Upper lobe of left lung (tissue), 6 donors: Measurements from ENCODE around the gene DMP1. TPM values are rescaled to one million over a fixed set of nuclear protein-coding genes. Genes with fewer than 3 reads are reported as not detected.

ENCODE experiments used
- ATAC-seq, 2 donors: fragments of 200-7000 bp; cut with Tn5 transposase; one replicate each; pipeline ENCODE4 v1.9.1; 2022; ENCODE audit warnings: mild to moderate bottlenecking in 2 of 2, moderate library complexity in 2 of 2; ENCODE audit not compliant: low FRiP score in 2 of 2
- DNase-seq, 2 donors: peaks; one replicate each; pipeline ENCODE4 v3.0.0-alpha.2; 2019 to 2020
- H3K27ac ChIP-seq, 4 donors: fragments of 200-600 bp; sonication (generic); one replicate each; pipeline ENCODE4 v1.5.1; 2016 to 2019
- H3K27me3 ChIP-seq, 4 donors: fragments of 200-600 bp; sonication (generic); one replicate each; pipeline ENCODE4 v1.5.1; 2017 to 2019
- H3K36me3 ChIP-seq, 4 donors: fragments of 200-600 bp; sonication (generic); one replicate each; pipeline ENCODE4 v1.5.1; 2016 to 2019
- H3K4me1 ChIP-seq, 4 donors: fragments of 200-600 bp; sonication (generic); one replicate each; pipeline ENCODE4 v1.5.1; 2018 to 2019
- H3K4me3 ChIP-seq, 4 donors: fragments of 200-600 bp; sonication (generic); one replicate each; pipeline ENCODE4 v1.5.1; 2017 to 2019; ENCODE audit warnings: mild to moderate bottlenecking in 2 of 4, moderate library complexity in 1 of 4
- H3K9me3 ChIP-seq, 4 donors: fragments of 200-600 bp; sonication (generic); one replicate each; pipeline ENCODE4 v1.5.1; 2018 to 2019
- CTCF ChIP-seq, 6 experiments: fragments of 450-650 bp in 4 of 6; fragments of 200-600 bp in 2 of 6; sonication (generic) in 2 of 6; IDR thresholded peaks; one replicate each; pipeline ENCODE4 v1.5.1; 2016 to 2019; ENCODE audit warnings: antibody characterized with exemption in 6 of 6
- EP300 ChIP-seq, 4 donors: sonication (generic); formaldehyde crosslinking; IDR thresholded peaks; one replicate each; pipeline ENCODE4 v1.5.1; 2017; ENCODE audit warnings: antibody characterized with exemption in 4 of 4, control low read depth in 2 of 4
- POLR2A ChIP-seq, 4 donors: fragments of 450-650 bp; IDR thresholded peaks; one replicate each; pipeline ENCODE4 v1.5.1; 2016 to 2017; ENCODE audit warnings: antibody characterized with exemption in 4 of 4, mild to moderate bottlenecking in 2 of 4
- POLR2AphosphoS5 ChIP-seq, 2 donors: sonication (generic); formaldehyde crosslinking; IDR thresholded peaks; one replicate each; pipeline ENCODE4 v1.5.1; 2017; ENCODE audit warnings: antibody characterized with exemption in 2 of 2
- WGBS, 2 donors: methylation state at CpG; one replicate each; pipeline ENCODE4 v1.1.5; 2017 to 2018; 5-methylcytosine and 5-hydroxymethylcytosine counted together
- total RNA-seq, 6 donors: library from RNA; depleted of rRNA in 4 of 6; stranded (reverse); fragments of >200 nt in 4 of 6; gene quantifications; one replicate each; pipeline versions ENCODE4 v1.1.0 to v1.2.1, GENCODE V29; 2016 to 2021
- donor health status: DM: no; HTN: no; CAD: no; lungs with moderate emphysema.
- donor health status: DM: no; HTN: yes; CAD: no; lungs with severe emphysema.

DMP1 gene
- total RNA-seq, 6 donors from 2014 or later, result not detected

GRCh38 chr4:87654487-87655044, 4.5 kb downstream of the DMP1 start:
- Histone ChIP-seq H3K27me3 (no peaks in the 10 kb centered on the region), H3K36me3 (no peaks in the 10 kb centered on the region), H3K9me3 (no peaks in the 10 kb centered on the region), H3K4me3 (no peak overlapping the region), H3K4me1 (no peaks in the 10 kb centered on the region), H3K27ac (no peak overlapping the region)
- no peak for TF ChIP-seq CTCF (IDR thresholded peaks at IDR 0.05)
- no peak for TF ChIP-seq EP300 (IDR thresholded peaks at IDR 0.05)
- no peak for TF ChIP-seq POLR2A (IDR thresholded peaks at IDR 0.05)
- TF ChIP-seq POLR2AphosphoS5 (IDR thresholded peaks at IDR 0.05), result no peak
- 70 to 79% methylated on average over 1 of the region's 1 CpG for WGBS, 2 donors
- no peak for DNase-seq
- no peak for ATAC-seq

- no peak for TF ChIP-seq POLR2AphosphoS5 (IDR thresholded peaks at IDR 0.05)
- TF ChIP-seq EP300 (IDR thresholded peaks at IDR 0.05), result no peak
- no peak for TF ChIP-seq POLR2A (IDR thresholded peaks at IDR 0.05)
- no peak for TF ChIP-seq CTCF (IDR thresholded peaks at IDR 0.05)
- no peak for ATAC-seq
Observed at GRCh38 chr4:87657525-87657924, 7.4 kb downstream of the DMP1 start.

GRCh38 chr4:87659247-87659931, 9.3 kb downstream of the DMP1 start:
- no peak for TF ChIP-seq CTCF (IDR thresholded peaks at IDR 0.05)
- TF ChIP-seq EP300 (IDR thresholded peaks at IDR 0.05), result no peak
- no peak for TF ChIP-seq POLR2A (IDR thresholded peaks at IDR 0.05)
- TF ChIP-seq POLR2AphosphoS5 (IDR thresholded peaks at IDR 0.05), result no peak
- Histone ChIP-seq H3K4me1 (no peaks in the 10 kb centered on the region), H3K9me3 (no peaks in the 10 kb centered on the region), H3K4me3 (no peak overlapping the region), H3K27me3 (no peaks in the 10 kb centered on the region), H3K36me3 (no peaks in the 10 kb centered on the region), H3K27ac (no peak overlapping the region)
- ATAC-seq (no peak), DNase-seq (no peak)
- WGBS, 2 donors, result 68 to 72% methylated on average over 3 of the region's 3 CpGs

More at GRCh38 chr4:87657525-87657924, 7.4 kb downstream of the DMP1 start:
- WGBS, 2 donors, result 65 to 70% methylated on average over 3 of the region's 3 CpGs
- no peak overlapping the region for H3K27ac ChIP-seq
- H3K4me3 ChIP-seq, result no peak overlapping the region
- no peaks in the 10 kb centered on the region for H3K9me3 ChIP-seq
- no peaks in the 10 kb centered on the region for H3K4me1 ChIP-seq
- DNase-seq, result no peak
- H3K36me3 ChIP-seq, result no peaks in the 10 kb centered on the region
- no peaks in the 10 kb centered on the region for H3K27me3 ChIP-seq

- H3K27ac ChIP-seq, result no peak overlapping the region
- ATAC-seq (no peak), DNase-seq (no peak)
- 87 to 90% methylated on average over 9 of the region's 9 CpGs for WGBS, 2 donors
- no peak overlapping the region for H3K4me3 ChIP-seq
- no peaks in the 10 kb centered on the region for H3K36me3 ChIP-seq
- H3K4me1 ChIP-seq, result no peaks in the 10 kb centered on the region
- no peaks in the 10 kb centered on the region for H3K27me3 ChIP-seq
- TF ChIP-seq EP300 (IDR thresholded peaks at IDR 0.05), result no peak
- TF ChIP-seq CTCF (IDR thresholded peaks at IDR 0.05), result no peak
- TF ChIP-seq POLR2AphosphoS5 (IDR thresholded peaks at IDR 0.05), result no peak
- TF ChIP-seq POLR2A (IDR thresholded peaks at IDR 0.05), result no peak
- no peaks in the 10 kb centered on the region for H3K9me3 ChIP-seq
Observed at GRCh38 chr4:87662871-87663270, 12.8 kb downstream of the DMP1 start.

- no peaks in the 10 kb centered on the region for H3K4me1 ChIP-seq
- no peaks in the 10 kb centered on the region for H3K27me3 ChIP-seq
- H3K36me3 ChIP-seq, result no peaks in the 10 kb centered on the region
- H3K9me3 ChIP-seq, result peaks cover 0 to 10% (median 9%) of the 10 kb centered on the region in 4 donors
- no peak for ATAC-seq
- 71 to 72% methylated on average over 3 of the region's 3 CpGs for WGBS, 2 donors
- no peak overlapping the region for H3K27ac ChIP-seq
- no peak for DNase-seq
- TF ChIP-seq POLR2A (IDR thresholded peaks at IDR 0.05) (no peak), EP300 (IDR thresholded peaks at IDR 0.05) (no peak), POLR2AphosphoS5 (IDR thresholded peaks at IDR 0.05) (no peak), CTCF (IDR thresholded peaks at IDR 0.05) (no peak)
- H3K4me3 ChIP-seq, result no peak overlapping the region
Observed at GRCh38 chr4:87669373-87669772, 19.3 kb downstream of the DMP1 start.
